Measurements from ENCODE around the gene VTI1A. TPM values are rescaled to one million over a fixed set of nuclear protein-coding genes. Genes with fewer than 3 reads are reported as not detected.
A peak's percentile ranks its signal among the peaks of the same experiment; 100 is the strongest.
"Not testable (repeated sequence)": the region's sequence is repeated elsewhere in the genome, so short reads cannot be mapped to it uniquely, and the experiment has no call there.

VTI1A gene
- polyA plus RNA-seq, 1 donor, result 14.1 TPM

- DNase-seq, result no peak
Observed at GRCh38 chr10:112454910-112455779, 8.1 kb downstream of the VTI1A start.

- no peak for DNase-seq
Observed at GRCh38 chr10:112456533-112456932, 9.5 kb downstream of the VTI1A start.

DNA sequence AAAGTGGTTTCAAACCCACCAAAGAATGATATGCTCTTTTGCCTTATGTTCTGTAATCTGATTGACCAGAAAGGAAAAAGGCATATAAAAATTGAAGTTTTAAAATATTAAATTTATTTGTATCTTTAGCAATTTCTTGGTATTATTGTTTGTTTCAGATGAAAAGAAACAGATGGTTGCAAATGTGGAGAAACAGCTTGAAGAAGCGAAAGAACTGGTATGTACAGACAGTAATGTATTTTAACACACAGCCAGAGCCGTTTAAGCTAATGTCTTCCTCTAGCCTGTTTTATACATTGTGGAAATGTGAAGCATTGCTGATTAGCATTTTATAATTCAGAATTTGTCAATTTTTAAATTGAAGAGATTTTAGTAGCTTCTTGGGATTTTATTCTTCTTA is 13.4 kb downstream of the VTI1A start:
- no peak for DNase-seq

- DNase-seq, result no peak
Observed at GRCh38 chr10:112461029-112461887, 14.2 kb downstream of the VTI1A start.

GRCh38 chr10:112464074-112464473 is 17.1 kb downstream of the VTI1A start:
- DNase-seq, result not testable (repeated sequence)

GRCh38 chr10:112465299-112465883 is 18.4 kb downstream of the VTI1A start:
- DNase-seq, result no peak

GRCh38 chr10:112466802-112467201 is 19.8 kb downstream of the VTI1A start:
- no peak for DNase-seq

DNA sequence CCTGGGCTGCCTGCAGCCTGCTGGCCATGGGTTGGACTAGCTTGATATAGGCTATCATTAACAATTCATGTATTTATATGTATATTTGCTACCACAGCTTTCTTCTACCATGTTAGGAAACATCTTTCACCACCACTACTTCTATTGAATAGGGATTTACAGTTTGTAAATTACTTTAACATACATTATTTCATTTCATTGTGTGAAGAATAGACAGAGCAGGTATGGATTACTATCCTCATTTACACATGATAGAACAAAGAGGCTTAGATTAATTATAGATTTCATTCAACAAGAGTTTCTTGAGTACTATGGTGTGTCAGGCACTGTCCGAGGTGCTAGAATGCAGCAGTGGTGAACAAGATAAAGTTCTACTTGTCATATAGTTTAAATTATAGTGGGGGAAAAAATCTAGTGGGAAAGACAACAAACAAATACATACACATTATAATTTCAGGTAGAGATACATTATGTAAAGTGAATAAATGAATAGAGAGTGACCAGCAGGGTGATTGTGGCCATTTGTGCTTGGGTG is 20.6 kb downstream of the VTI1A start:
- no peak for DNase-seq

GRCh38 chr10:112471878-112472487 is 25.0 kb downstream of the VTI1A start:
- peak; percentile 28 for DNase-seq

DNA sequence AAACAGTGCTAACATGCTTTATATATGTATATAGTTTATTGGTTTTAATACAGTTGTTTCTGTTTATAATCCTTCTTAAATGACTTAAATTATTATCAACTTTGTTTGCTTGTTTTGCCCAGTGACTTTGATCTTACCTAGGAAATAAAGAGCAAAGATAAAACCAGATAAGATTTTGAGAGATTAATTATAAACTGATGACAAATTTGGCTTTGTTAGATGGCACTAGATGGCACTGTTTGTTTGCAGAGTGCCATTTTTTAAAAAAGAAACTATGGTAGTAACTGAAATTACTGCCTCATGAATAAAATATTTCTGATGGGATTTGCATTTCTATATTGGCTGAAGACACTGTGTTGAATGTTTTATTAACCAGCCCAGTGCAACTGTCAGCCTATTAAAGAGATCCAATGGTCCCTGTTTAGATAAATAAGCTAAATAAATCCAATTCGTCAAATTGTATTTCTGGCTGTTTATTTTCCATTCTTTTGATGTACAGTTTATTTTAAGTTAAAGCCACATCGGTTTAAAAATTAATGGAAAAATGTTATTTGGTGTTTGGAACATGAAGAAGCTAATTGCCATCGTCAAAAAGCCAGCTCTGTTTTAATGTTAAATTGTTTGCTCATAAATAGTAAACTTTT is 28.7 kb downstream of the VTI1A start:
- peak; percentile 7 for DNase-seq

- DNase-seq, result no peak
Observed at GRCh38 chr10:112481602-112482001, 34.6 kb downstream of the VTI1A start.

DNA sequence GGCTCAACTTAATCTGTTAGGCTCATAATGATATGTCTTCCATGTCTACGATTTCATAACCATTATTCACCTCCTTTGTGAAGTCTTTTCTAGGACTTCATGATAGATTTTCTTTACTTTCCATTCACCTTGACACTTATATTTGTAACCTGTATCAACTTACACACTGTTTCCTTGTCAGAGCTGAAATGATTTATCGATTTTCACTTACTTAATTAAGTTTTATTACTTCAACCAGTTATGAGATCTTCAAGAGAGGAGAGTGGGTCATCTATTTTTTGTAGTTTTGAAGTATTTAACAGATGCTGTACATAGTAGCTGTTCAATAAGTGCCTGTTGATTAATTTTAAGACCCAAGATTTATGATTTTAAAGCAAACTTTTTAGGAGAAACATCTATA is 37.4 kb downstream of the VTI1A start:
- no peak for DNase-seq

DNA sequence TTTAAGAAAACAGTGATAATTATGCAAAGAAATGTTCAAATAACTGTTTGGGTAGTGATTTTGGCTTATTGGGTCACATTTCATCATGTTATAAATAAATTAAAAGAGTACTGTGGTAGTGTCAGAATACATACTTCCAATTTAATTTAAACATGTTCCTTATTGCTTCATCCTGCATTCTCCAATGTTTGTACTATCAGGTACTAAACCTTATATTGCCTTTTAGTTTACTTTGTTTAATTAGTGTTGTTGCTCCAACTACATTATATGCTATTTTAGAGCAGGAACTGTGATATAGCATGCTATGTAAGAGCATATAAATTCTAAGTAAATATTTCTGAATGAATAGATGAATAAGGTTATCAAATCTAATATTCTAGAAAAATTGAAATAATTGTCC is 40.9 kb downstream of the VTI1A start:
- DNase-seq, result no peak

DNA sequence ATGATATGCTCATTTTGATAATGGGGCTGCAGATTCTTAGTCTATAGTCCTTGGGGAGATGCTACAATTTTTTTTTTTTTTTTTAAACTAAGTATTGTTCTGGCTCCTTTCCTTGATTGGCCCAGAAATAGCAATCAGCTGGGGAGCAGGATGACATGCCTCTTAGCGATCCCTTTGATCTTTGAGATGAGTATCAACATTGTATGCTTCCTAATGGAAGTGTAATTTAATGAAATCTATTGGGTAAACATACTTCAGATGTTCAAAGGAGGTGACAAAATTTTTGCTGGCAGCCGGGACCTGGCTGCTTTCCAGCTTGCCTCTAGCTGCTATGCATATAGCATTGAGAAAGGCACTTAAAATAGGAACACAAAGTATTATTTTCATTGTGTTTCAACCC is 43.5 kb downstream of the VTI1A start:
- DNase-seq, result no peak

- no peak for DNase-seq
Observed at GRCh38 chr10:112491144-112491543, 44.1 kb downstream of the VTI1A start.

- no peak for DNase-seq
Observed at GRCh38 chr10:112492736-112493135, 45.7 kb downstream of the VTI1A start.

DNA sequence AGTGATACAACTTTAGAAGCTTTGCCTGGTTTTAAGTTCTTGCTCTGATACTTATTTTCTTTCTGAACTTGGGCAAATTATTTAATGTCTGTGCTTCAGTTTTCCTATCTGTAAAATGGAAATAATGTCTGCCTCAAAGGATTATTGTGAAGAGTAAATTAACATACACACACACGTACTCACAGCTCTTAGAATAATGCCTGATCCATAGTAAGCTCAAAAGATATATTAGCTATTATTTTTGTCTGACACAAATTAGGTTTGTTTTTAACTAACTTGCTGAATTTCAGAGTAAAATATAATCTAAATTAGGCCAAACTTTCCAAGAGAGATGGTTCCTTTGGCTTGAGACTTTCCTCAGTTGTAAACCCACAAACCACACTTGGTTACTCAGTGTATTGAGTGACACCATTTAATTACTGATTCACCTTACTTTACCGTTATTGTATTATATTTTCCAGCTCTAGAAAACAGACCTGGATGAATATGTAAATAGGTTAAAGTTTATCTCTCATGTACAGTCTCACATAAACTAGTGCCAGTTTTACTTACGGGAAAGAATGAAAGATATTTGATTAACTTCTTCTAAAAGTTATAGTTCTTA is 50.4 kb downstream of the VTI1A start:
- DNase-seq, result no peak

GRCh38 chr10:112498806-112499205 is 51.8 kb downstream of the VTI1A start:
- no peak for DNase-seq

GRCh38 chr10:112499985-112500384 is 53.0 kb downstream of the VTI1A start:
- not testable (repeated sequence) for DNase-seq

- no peak for DNase-seq
Observed at GRCh38 chr10:112502536-112502935, 55.5 kb downstream of the VTI1A start.

GRCh38 chr10:112503643-112504042 is 56.6 kb downstream of the VTI1A start:
- DNase-seq, result no peak

DNA sequence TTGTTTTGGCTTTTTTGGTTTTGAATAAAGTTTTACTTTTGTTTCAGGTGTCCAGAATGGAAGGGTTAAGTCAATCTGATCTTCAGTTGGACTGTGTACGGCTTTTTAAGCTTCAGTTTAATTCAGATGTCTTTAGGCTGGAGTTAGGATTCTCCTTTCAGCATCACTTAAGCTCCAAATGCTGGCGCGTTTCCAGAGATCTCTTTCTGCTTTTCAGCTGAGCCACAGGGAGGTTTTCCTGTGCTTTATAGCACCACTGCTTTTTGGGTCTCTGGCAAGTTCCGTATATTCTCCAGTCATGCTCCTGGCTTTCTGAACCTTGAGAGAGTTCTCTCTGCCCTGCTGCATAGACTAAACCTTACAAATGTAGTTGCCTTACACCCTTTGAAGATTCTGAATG is 60.0 kb downstream of the VTI1A start:
- no peak for DNase-seq

All from hindlimb muscle (tissue), 1 donor.